GM19023 (cell line): ENCODE data around the gene SPATS1.

Source experiments
- ATAC-seq: cut with Tn5 transposase; IDR thresholded peaks from one replicate; pipeline ENCODE4 v1.9.1; 2021; ENCODE audit warnings: mild to moderate bottlenecking, moderate library complexity; ENCODE audit not compliant: unreplicated experiment

SPATS1 gene, protein sequence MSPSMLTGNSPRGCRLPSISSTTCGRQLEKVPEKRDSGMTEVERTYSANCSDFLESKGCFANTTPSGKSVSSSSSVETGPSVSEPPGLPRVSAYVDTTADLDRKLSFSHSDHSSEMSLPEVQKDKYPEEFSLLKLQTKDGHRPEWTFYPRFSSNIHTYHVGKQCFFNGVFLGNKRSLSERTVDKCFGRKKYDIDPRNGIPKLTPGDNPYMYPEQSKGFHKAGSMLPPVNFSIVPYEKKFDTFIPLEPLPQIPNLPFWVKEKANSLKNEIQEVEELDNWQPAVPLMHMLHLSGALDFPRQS

DNA sequence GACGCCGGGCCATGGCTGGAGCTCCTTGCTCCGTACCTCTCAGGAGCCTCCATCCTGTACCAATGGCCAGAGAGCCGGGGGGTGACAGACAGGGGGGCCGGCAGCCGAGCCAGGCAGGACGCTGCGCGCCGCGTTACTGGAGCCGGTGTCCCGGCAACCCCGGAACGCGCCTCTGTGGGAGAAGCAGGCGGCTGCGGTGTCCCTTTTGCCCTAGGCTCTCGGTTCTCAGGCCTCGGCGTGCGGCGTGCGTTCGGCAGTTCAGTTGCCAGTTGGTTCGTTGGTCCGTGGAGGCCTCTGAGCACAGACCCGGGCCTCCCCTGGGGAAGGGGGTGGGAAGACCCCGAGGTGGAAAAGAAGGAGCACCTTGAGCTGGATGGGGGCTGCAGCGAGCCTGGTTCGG lies at the start of gene SPATS1:
TSS of gene SPATS1 (plus strand) at position 162 of the 400 bp plus-strand sequence. CDS start 446 bp downstream, outside the sequence.
- ATAC-seq, result no peak

DNA sequence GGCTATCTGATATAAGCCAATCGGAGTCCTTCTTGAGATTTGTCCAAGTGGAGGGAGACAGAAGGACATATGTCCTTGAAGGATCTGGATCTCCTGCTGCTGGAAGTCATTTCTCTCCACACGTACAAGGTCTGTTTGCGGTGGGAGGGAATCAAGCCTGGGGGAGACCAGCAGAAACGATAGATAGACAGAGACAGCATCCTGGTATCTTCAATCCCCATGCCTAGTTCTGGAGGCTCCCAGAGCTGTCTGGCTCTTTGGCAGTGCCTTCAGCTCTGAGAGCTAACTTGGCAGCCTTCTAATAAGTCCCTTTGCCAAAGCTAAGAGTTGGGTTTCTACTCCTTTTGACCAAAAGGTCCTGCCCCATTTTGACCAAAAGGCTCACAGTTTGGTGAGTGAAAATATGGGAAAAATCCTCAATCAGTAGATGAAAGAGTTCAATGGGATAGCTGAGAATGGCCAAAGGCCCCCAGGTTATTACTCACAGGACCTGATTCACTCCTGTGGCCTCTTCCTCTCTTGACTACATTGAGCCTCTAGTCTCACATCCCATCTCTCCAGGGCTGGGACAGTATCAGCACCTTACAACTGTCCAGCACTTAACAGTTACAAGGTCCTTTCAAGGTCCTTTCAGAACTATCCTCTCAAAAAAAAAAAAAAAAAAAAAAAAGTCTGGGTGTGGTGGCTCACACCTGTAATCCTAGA lies 49.6 kb upstream of the SPATS1 start:
- ATAC-seq, result no peak

DNA sequence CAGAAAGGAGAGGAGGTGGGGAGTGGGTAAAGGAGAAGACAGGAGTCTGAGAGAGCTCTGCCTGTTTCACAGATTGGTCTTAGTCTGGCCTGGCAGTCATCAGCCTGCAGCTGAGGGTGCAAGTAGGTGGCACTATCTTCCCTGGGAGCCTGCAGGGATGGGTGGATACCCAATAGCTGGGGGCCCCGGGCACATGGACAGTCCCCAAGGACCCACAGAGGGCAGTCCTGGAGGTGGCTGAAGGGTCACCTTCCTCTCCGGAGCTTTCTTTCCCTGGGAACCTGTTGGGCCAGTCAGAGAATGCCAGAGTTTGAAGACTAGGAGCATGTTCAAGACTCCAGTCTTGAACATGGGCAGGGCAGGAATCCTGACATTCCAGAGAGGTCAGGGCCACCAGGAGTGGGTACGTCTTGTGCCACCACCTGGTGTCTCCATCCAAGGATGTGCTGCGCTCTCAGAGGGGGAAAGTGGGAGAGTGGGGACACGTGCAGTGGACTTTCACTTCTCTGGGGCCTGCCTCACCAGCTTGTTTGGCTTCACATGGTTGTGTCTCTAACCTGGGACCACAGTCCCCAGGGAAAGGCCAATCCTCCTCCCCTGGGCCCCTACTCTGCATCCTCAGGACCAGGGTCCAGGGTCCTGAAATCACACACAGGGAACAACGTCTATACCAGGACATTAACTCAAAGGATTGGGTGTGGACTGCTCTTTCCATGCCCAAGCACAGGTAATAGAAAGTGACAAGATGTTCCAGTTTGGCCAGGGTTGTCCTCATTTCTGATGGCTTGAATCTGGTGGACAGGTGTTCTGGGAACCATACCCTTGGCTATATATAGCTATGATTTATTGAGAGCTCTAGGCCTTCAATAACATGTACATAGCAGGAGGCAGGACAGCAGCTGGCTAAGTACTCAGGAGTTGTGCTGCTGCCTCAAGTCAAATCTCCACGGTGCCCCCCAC lies 47.3 kb upstream of the SPATS1 start:
- ATAC-seq, result no peak

DNA sequence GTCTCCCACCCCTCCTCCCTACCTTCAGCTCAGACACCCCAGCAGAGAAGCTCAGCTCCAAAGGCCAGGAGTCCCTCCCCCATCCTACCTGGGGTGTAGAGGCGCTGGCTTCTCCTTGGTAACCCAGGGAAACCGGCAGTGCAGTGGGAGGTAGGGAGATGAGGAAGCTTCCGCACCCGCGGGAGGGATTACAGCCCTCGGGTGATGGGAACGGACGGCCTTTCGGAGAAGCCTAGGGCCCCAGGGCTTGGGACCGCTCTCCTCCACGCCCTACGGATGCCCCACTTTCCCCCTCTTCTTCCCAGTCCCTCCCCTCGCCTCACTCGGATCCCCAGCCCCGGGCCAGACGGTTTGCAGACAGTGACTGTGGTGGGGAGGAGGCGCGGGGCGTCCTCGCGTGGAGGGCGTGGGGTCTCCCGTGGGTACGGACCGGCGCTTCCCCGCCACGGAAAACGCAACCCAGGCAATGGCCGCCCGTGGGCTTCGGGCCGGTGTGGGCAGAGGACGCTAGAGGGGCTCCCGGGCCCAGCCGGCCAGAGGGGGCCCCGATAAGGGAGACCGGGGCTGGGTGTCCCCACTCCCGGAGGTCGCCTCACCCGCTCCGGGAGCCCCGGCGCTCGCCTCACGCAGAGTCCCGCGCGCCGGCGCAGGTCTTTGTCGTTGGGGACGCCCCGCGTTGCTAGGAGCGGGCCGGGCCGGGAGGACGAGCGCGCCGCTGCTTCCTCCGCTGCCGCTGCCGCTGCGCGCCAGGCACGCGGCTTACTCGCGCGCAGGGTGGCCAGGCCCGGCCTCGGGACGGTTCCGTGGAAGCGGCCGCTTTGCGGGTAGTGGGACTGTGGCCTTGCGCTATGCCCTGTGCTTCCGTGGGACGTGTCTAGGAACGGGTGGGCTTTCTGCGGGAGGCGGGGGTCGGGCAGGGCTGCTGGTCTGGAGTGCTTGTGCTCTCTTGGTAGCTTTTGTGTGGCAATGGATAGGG lies 45.1 kb upstream of the SPATS1 start:
- no peak for ATAC-seq

DNA sequence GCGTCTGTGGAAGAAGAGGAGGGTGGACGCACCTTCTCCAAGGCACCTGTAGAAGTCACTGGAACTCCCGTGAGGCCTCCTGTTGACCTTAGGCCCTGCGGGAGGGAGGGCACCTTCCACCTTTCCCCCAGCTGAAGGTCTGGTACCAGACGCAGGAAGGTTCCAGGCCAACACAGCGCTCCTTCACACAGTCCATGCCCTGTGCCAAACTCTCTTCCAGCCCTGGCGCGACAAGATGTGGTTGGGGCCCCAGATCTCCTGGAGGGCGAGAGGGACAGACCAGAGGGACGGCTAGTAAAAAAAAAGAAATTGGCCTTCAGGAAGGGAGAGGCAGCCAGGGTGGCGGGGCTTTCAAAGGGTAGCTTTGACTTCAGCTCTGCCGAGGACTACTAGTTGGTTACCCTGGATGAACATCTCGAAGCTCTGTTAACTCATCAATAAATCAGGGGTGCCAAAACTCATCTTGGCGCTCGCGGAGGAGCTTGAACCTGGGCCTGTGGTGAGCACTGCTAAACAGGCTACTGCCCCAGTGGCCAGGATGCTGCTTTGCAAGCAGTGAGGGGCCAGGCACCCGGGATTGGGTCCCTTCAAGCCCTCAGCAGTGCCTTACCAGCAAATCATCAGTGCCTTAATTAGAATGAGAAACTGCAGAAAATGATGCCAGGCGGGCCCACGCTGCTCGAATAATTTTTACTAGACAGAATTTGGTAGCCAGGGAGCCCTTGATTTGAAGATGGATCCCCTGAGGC lies 44.2 kb upstream of the SPATS1 start:
- ATAC-seq, result no peak

DNA sequence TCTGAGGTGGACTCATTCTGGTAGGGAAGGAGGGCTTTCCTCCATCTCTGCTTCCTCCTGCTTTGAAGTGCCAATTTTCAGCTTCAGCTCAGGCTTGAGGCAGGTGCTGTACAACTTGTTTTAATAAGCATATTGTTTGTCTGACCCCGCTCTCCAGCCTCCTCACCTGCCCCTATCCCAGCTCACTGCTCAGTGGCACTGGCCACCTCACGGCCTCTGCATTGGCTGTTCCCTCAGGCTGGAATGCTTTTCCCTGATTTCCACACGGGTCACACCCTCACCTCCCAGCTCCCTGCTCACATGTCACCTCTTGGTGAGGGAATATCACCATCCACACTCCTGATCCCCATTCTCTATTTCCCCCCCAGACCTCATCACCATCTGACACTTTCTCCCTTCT lies 43.6 kb upstream of the SPATS1 start:
- ATAC-seq, result no peak

DNA sequence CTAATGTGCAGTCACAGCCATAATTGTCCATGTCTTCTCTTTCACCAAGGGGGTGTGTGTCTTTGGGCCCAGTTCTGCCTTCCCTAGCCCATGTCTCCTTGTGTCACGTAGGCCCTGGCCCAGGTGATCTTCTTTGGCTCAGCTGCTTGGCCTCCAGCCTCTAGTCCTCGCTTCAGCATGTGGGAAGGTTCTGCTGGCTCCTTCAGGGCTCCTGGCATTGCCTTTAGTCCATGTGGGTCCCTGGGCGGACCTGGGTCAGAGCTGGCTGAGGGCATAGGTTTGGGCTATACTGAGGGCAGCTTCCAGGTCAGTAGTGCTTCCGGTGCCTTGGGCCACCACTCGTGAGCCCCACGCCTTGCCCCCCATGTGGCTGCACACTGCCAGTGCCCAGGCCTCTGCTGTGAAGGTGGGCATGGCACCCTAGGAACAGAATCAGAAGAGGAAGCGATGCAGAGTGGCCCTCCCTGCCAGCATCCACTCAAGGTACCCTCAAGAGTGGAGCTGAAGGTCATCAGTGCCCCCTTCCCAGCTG lies 42.1 kb upstream of the SPATS1 start:
- ATAC-seq, result no peak

DNA sequence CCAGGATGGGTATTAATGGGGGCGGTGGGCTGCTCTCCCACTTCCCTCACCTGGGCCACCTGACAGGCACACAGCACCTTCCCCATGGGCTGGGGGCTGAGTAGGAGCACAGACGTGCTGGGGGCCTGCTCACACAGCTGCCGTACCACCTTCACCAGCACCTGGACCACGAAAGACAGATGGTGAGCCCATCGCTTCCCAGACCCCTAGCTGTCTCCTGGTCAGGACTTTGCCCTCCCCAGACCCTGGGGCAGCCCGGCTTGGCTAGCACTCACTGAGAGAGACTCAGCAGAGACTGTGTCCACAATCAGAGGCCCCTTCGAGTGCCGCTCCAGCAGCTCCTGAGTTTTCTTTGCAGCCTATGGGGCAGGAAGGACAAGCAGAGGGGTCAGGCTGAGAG lies 41.3 kb upstream of the SPATS1 start:
- ATAC-seq, result no peak

DNA sequence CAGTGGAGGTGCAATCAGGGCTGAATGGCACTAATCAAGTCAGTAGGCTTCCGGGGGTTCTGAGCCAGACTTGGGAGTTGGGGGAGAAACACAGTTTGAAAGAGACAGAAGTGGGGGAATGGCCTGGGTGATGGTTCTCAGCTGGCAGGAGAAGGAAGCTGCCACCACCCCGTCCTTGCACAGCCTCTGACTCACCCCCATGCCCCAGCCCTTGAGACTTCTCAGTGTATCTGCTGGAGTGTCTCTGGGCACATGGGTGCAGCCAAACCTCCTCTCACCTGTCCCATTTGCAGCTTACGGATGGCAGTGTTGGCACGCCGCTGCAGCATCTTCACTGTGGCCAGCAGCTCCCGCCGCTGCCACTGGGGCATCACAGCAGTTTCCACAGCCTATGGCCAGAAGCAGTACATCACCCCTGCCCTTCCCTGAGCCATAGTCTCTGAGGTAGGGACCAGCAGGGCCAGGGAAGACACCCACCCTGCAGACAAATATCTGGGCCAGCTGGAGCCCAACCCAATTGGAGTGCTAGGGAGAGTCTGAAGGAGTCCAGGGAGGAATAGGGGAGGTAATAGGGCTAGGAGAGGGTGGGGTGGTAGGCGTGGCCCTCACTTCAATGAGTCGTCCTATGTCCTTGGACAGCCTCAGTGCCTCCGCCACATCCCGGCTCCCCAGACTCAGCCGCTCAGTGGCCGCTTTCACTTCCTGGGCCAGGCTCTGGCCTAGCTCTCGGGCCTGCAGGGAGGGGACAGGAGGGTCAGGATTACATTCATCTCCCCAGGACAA lies 40.5 kb upstream of the SPATS1 start:
- ATAC-seq, result no peak

DNA sequence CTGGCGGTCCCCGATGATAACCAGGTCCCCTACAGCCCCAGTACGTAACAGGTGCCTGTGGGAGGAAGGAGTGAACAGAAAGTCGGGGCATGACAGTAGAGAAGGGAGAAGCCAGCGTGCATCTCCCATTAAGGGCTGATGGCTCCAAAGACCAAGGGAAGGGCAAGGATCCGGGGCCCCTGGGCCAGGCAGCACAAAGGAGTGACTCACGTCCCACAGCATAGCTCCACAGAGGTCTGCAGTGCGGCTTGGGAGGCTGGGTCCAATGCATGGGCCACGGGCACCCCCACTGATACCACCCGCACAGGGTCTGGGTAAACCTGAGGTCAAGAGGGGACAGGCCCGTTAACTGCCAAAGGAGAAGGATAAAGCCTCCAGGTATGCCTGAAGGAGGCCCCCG lies 39.6 kb upstream of the SPATS1 start:
- no peak for ATAC-seq

DNA sequence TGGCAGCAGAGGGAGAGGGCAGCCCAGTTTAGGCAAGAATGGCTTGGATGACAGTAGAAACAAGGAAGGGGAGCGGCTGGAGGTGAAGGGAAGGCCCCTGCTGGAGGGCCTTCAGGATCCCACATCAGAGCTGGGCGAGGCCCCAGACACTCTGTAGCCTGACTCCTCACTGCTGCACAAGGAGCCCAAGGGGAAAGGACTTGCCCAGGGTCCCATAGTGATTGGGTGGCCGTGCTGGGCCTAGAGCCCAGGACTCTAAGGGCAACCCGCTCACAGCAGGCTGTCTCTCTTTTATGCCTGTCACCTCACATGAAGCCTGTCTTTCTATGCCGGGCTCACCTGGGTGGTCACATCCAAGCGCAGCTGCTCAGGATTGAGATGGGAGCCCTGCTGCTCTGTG lies 38.6 kb upstream of the SPATS1 start:
- no peak for ATAC-seq

DNA sequence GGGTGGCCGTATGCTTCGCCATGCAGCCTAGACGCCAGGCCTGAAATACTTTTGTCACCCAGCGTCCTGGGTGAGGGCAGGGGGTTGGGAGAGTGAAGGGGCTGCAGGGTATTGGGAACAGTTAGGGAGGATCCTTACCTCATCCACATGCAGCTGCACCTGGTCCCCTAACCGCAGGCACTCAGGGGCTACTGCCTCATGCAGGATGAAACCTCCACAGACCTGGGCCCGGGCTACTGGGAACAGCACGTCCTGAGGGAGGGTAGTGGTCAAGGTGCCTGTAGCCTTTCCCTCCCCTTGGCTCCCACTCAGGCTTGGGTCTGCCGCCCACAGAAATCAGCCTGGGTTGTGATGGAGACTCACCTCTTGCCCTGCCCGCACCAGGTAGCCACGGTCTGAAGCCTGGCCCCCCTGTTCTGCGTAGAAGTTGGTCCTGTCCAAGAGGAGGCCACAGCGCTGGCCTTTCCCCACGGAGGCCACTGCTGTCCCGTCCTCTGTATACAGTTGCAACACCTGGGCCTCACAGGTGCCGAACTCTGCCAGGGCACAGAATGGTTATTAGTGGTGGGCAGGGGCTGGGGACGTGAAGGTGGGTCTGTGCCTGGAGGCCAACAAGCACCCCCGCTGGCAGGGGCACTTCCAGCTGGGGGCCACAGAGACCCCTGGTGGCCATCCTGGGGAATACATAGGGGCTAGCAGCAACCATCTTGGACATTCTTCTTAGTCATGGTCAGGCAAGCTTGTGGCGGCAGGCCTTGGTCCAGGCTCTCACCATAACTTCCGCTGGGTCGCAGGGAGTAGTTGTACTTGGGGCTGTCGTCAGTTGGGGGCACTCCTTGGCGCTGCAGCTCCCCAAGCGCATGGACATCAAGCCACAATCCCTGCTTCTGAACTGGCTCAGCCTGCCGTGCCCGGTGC lies 37.9 kb upstream of the SPATS1 start:
- no peak for ATAC-seq

DNA sequence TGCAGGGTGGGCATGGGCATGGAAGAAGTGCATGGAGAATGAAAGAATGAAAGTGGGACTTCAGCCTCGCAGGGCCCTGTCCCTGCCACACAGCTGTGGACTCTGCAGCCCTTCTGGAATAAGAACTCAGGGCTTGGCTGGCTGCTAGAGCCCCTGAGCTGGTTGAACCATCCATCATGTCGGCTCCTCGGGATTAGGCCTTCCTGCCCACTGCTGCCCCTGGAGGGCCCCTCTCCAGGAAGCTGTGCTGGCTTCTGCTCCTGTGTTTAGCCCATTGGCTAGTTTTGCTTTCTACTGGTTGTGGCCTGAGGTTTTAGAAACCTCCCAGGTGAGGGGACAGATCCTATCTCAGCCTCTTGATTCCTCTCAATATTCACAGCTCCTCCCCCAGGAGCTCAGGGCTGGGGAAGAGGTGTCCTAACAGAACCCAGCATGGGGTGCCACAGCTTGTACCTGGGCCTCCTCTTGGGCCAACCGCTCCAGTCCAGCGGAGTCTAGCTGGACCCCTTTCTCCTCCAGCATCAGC lies 37.2 kb upstream of the SPATS1 start:
- ATAC-seq, result no peak

DNA sequence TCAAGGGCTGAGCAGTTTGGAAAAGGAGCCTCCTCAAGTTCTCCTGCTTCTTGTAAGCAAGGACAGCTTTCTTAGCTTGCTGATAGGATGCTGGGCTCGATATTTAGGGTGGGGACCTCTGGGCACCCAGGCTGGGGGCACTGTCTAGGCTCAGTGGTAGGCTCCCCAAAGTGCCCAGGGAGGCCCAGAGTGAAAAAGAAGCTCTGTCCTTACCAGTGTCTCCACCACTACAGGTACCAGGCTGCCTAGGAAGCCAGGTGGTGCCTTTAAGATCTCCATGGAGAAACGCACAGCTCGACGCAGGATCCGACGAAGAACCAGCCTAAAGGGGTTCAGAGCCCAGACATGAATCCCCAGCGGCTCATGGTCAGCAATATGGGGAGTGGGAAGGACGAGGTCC lies 35.7 kb upstream of the SPATS1 start:
- ATAC-seq, result no peak

DNA sequence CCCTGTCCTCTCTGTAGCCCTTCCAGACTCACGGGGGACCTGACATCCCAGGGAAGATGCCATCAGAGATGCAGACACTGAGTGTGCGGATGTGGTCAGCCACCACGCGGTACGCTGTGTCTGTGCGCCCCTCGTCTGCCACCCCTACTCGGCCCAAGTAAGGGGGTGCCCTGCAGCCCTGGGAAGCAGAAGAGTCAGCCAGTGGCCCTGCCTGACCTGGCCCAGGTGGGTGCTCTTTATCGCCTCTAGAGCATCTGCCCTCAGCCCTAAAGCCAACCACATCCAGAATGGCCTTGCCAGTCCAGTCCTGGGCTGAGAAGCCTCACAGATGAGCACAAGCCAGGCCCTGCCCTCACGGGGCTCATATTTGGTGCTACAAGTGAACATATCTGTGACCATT lies 35.2 kb upstream of the SPATS1 start:
- ATAC-seq, result no peak

DNA sequence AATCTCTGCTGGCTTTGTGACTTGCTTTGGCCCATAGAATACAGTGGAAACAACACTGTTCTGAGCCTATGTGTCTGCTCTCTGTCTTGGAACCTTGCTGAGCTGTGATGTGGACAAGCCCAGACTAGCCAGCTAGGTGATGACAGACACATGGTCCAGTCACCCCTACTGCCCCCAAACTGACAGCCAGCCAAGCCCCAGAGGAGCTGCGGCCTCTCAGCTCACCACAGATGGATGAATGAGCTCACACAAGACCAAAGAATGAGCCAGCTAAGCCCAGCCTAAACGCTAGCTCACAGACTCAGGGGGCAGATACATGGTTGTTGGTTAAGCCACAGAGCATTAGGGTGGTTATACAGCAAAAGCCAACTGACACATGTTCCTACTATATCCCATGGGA lies 33.4 kb upstream of the SPATS1 start:
- ATAC-seq, result no peak

DNA sequence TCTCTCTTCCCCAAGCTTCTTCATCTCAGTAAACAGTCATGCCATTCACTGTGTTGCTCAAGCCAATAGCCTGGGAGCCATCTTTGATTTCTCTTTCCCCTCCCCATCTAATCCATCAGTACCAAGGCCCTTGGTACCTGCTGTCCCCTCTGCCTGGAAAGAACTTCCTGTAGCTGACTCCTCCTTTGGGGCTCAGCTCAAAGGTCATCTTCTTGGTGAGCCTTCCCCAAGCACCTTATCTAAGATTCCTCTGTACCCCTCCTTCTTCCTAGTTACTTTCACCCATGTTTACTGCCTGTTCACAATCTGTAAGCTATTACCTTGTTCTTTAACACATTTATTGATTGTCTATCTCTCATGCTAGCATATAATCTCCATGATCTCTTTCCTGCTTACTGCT lies 32.8 kb upstream of the SPATS1 start:
- no peak for ATAC-seq
